ENCODE measurements around the gene AQP4. TPM values are rescaled to one million over a fixed set of nuclear protein-coding genes. Genes with fewer than 3 reads are reported as not detected.

The AQP4 gene
- polyA plus RNA-seq, 1 experiment: not detected

DNA sequence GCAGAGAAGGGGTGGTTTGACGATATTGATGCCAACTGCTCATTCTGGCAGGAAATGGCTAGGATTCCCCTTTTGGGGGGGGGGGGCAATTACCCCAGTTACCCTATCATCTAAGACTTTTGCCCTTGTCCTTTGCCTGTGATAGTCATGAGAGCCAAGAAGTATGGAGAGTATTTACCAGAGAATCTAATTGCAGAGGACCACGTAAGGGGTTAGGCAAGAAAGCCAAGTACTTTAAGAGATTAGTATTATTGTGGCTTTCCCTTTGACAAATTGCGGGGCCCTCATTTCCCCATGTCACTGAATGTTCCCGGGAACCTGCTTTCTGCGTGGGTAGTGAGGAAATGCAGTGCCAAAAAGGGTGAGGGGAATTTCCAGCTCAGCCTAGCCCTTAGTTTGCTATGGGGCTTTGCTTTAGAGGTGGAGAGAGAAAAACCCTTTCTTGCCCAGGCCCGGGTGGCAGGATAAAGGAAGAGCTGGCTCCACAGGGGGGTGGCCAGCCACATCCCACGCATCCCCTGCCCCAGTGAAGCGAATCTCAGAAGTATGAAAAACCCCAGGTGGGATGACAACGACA is 1.5 kb downstream of the AQP4 start:
- Histone ChIP-seq H3K4me3 (ENCODE audit: low read depth, low read length) (no peak overlapping the region), H3K36me3 (ENCODE audit: control insufficient read depth, insufficient read depth, low read length) (no peaks in the 10 kb centered on the region), H3K27me3 (ENCODE audit: control insufficient read depth, insufficient read depth, low read length) (peaks cover 4% of the 10 kb centered on the region; the same call in 1 of the 2 replicates)
- TF ChIP-seq, protein P1, sequence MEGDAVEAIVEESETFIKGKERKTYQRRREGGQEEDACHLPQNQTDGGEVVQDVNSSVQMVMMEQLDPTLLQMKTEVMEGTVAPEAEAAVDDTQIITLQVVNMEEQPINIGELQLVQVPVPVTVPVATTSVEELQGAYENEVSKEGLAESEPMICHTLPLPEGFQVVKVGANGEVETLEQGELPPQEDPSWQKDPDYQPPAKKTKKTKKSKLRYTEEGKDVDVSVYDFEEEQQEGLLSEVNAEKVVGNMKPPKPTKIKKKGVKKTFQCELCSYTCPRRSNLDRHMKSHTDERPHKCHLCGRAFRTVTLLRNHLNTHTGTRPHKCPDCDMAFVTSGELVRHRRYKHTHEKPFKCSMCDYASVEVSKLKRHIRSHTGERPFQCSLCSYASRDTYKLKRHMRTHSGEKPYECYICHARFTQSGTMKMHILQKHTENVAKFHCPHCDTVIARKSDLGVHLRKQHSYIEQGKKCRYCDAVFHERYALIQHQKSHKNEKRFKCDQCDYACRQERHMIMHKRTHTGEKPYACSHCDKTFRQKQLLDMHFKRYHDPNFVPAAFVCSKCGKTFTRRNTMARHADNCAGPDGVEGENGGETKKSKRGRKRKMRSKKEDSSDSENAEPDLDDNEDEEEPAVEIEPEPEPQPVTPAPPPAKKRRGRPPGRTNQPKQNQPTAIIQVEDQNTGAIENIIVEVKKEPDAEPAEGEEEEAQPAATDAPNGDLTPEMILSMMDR (IDR thresholded peaks at IDR 0.05; ENCODE audit: insufficient read depth, low read depth, low read length): no peak
- ChIA-PET CTCF (no interaction called here), POLR2A (no interaction called here)
- no peak for DNase-seq (ENCODE audit: low read depth)

DNA sequence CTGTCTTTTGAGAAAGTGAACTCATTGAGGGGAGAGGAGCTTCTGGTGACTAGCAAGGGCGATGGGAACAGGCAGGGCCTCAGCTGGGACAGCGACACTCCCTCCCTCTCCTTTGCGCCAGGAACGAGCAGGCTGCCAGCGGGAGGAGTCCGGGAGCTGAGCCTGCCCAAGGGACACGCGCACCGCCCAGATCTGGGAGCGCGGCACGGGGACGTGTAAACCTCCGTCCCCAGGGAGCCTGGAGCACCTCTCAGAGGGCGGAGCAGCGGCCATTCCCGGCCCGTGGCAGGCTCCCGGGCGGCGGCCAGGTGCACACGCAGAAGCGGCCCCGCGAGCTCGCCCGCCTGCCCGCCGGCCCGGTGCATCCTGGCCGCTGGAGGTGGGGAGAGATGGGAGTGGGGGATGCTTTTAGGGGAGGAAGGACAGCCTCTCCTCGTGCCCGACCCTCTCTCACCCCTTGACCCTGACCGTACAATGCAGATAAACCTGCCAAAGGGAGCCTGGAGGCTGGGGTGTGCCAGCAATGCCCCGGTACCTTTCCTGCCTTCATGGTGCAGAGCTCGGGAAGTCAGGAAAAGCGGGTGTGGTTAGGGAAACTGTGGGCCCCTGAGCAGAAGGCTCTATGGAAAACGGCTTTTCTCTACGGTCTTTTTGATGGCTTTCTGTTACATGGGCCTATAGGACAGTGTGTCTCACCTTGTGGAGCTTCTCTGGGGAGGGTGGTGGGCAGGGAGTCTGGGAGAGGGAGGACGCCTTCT is 2.2 kb downstream of the AQP4 start:
- no peak for DNase-seq (ENCODE audit: low read depth)
- Histone ChIP-seq H3K27me3 (ENCODE audit: control insufficient read depth, insufficient read depth, low read length) (peaks cover 4% of the 10 kb centered on the region; the same call in 1 of the 2 replicates), H3K36me3 (ENCODE audit: control insufficient read depth, insufficient read depth, low read length) (no peaks in the 10 kb centered on the region), H3K4me3 (ENCODE audit: low read depth, low read length) (no peak overlapping the region)
- ChIA-PET POLR2A (no interaction called here), CTCF (no interaction called here)
- TF ChIP-seq, protein P1 (IDR thresholded peaks at IDR 0.05; ENCODE audit: insufficient read depth, low read depth, low read length): no peak

DNA sequence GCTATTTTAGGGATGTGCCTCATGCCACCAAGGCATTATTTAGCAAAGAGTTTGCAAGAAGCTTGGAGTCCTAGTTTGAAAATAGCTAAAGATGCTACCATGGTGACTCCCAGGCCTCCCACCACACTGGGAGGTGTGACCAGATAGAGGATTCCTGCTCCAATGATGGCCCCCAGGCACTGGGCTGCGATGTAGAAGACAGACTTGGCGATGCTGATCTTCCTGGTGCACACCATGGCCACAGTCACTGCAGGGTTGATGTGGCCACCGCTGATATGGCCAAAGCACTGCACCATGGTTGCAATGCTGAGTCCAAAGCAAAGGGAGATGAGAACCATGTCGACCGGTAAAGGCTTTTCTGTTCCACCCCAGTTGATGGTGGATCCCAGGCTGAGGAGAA is 3.4 kb downstream of the AQP4 start:
- TF ChIP-seq, protein P1 (IDR thresholded peaks at IDR 0.05; ENCODE audit: insufficient read depth, low read depth, low read length): no peak
- ChIA-PET CTCF (no interaction called here), POLR2A (no interaction called here)
- H3K27me3 ChIP-seq (ENCODE audit: control insufficient read depth, insufficient read depth, low read length): peaks cover 4% of the 10 kb centered on the region; the same call in 1 of the 2 replicates
- H3K4me3 ChIP-seq (ENCODE audit: low read depth, low read length): no peak overlapping the region
- no peaks in the 10 kb centered on the region for H3K36me3 ChIP-seq (ENCODE audit: control insufficient read depth, insufficient read depth, low read length)
- DNase-seq (ENCODE audit: low read depth): no peak

DNA sequence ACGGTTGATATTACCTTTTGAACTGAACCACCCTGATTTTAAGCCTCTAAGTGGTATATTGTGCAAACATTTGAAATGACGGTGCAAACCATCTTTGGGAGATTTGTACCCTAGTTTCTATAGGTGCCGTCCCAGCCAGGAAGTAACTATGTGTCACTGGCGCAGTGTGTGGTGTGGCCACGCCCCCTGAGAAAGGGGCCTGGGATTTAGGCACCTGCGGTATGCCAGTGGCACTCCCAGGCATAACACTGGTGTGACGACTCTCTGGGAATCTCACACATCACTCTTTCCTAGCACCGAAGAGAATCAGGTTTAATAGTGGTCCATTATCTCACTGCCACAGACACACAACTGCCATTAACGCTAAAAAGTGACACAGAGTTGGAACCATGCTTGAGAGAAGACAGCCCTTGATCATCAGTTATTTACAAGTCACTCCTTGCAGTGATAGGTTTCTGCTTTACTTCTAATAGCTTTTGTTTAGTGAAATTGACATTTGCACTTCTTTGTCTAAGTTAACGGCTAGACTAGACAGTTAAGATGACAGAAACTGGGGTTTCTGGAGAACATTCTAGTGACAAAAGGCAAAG is 11.1 kb downstream of the AQP4 start:
- ChIA-PET POLR2A (no interaction called here), CTCF (interaction anchor here (0.8 kb wide), 1 partner anchor 82 kb away, joined by 4 read pairs; no protein-coding TSS in a partner anchor)
- Histone ChIP-seq H3K4me3 (ENCODE audit: low read depth, low read length) (no peak overlapping the region), H3K27me3 (ENCODE audit: control insufficient read depth, insufficient read depth, low read length) (no peaks in the 10 kb centered on the region), H3K36me3 (ENCODE audit: control insufficient read depth, insufficient read depth, low read length) (no peaks in the 10 kb centered on the region)
- TF ChIP-seq, protein P1 (IDR thresholded peaks at IDR 0.05; ENCODE audit: insufficient read depth, low read depth, low read length): no peak
- no peak for DNase-seq (ENCODE audit: low read depth)

DNA sequence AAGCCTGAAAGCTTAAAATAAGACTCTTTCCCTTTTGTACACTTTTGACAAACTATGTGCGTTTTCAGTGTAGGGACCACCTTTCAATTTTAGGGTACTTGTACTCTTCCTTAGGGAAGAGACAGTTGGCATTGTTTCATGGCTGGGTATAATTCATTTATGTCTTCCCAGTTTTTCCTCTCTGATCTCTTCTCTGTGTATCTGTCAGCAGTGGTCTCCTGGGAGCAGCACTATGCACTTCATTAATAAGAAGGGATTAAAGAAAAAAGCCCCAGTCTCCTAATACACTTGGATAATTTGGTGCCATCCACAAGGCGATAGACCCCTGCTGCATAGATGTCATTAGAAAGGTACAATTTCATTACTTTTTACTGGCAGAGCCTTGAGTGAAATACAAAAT is 12.1 kb downstream of the AQP4 start:
- Histone ChIP-seq H3K27me3 (ENCODE audit: control insufficient read depth, insufficient read depth, low read length) (no peaks in the 10 kb centered on the region), H3K36me3 (ENCODE audit: control insufficient read depth, insufficient read depth, low read length) (no peaks in the 10 kb centered on the region), H3K4me3 (ENCODE audit: low read depth, low read length) (no peak overlapping the region)
- ChIA-PET CTCF (no interaction called here), POLR2A (no interaction called here)
- TF ChIP-seq, protein P1 (IDR thresholded peaks at IDR 0.05; ENCODE audit: insufficient read depth, low read depth, low read length): no peak
- DNase-seq (ENCODE audit: low read depth): no peak
